Activated CD4-positive, alpha-beta T cell treated with anti-CD3 and anti-CD28 coated beads, Interleukin-2, Interleukin-6, amounts not matched to agents 100 ng/mL and 50 ng/mL, durations not matched to agents 16 hours and 8 hours (primary cell): ENCODE data around the gene MAML3.
A peak's percentile ranks its signal among the peaks of the same experiment; 100 is the strongest.
"Not testable (repeated sequence)": the region's sequence is repeated elsewhere in the genome, so short reads cannot be mapped to it uniquely, and the experiment has no call there.

Experiments used
- DNase-seq: peaks from one replicate; pipeline ENCODE4 v3.0.0-alpha.2; 2020

The MAML3 gene

GRCh38 chr4:139956507-139957017, 197.4 kb downstream of the MAML3 start:
- no peak for DNase-seq

GRCh38 chr4:139955600-139955999, 198.4 kb downstream of the MAML3 start:
- no peak for DNase-seq

- no peak for DNase-seq
Measured at GRCh38 chr4:139954512-139954911, 199.5 kb downstream of the MAML3 start.

- peak; percentile 81 for DNase-seq
Measured at GRCh38 chr4:139951021-139951420, 203.0 kb downstream of the MAML3 start.

GRCh38 chr4:139950568-139950967, 203.4 kb downstream of the MAML3 start:
- DNase-seq: peak; percentile 84

GRCh38 chr4:139944916-139945315, 209.1 kb downstream of the MAML3 start:
- not testable (repeated sequence) for DNase-seq

- DNase-seq: no peak
Measured at GRCh38 chr4:139943277-139943676, 210.7 kb downstream of the MAML3 start.

GRCh38 chr4:139942241-139942640, 211.7 kb downstream of the MAML3 start:
- DNase-seq: no peak

GRCh38 chr4:139940600-139940999, 213.4 kb downstream of the MAML3 start:
- DNase-seq: no peak

- DNase-seq: no peak
Measured at GRCh38 chr4:139938414-139938813, 215.6 kb downstream of the MAML3 start.

GRCh38 chr4:139935911-139936310, 218.1 kb downstream of the MAML3 start:
- no peak for DNase-seq

GRCh38 chr4:139934708-139935195, 219.2 kb downstream of the MAML3 start:
- no peak for DNase-seq

- no peak for DNase-seq
Measured at GRCh38 chr4:139934057-139934707, 219.8 kb downstream of the MAML3 start.

- DNase-seq: no peak
Measured at GRCh38 chr4:139933541-139933940, 220.4 kb downstream of the MAML3 start.

GRCh38 chr4:139933104-139933503, 220.9 kb downstream of the MAML3 start:
- no peak for DNase-seq

GRCh38 chr4:139924782-139925181, 229.2 kb downstream of the MAML3 start:
- DNase-seq: no peak

- DNase-seq: no peak
Measured at GRCh38 chr4:139922406-139923024, 231.5 kb downstream of the MAML3 start.

- no peak for DNase-seq
Measured at GRCh38 chr4:139921429-139922184, 232.4 kb downstream of the MAML3 start.

- DNase-seq: no peak
Measured at GRCh38 chr4:139920486-139921002, 233.4 kb downstream of the MAML3 start.

GRCh38 chr4:139919521-139919920, 234.5 kb downstream of the MAML3 start:
- no peak for DNase-seq

GRCh38 chr4:139919004-139919403, 235.0 kb downstream of the MAML3 start:
- DNase-seq: no peak

- DNase-seq: no peak
Measured at GRCh38 chr4:139918591-139918990, 235.4 kb downstream of the MAML3 start.

- DNase-seq: no peak
Measured at GRCh38 chr4:139917896-139918295, 236.1 kb downstream of the MAML3 start.
